Nephron progenitor cell (in vitro differentiated cells): ENCODE data around the gene ZNF616.

ENCODE experiments used
- DNase-seq: peaks from one replicate; pipeline ENCODE4 v3.0.0; 2021
- H3K27ac Mint-ChIP-seq: 2 replicates; pipeline ENCODE4 v1.8.0; 2021; ENCODE audit warnings: mild to moderate bottlenecking, moderate library complexity, mixed read lengths
- H3K27me3 Mint-ChIP-seq: 2 replicates; pipeline ENCODE4 v1.8.0; 2021; ENCODE audit warnings: mild to moderate bottlenecking, low read depth, mixed read lengths; ENCODE audit not compliant: poor library complexity
- H3K36me3 Mint-ChIP-seq: 2 replicates; pipeline ENCODE4 v1.8.0; 2021; ENCODE audit warnings: low read depth, mixed read lengths
- H3K4me1 Mint-ChIP-seq: 2 replicates; pipeline ENCODE4 v1.8.0; 2021; ENCODE audit warnings: mixed read lengths
- H3K4me3 Mint-ChIP-seq: 2 replicates; pipeline ENCODE4 v1.8.0; 2021; ENCODE audit warnings: mild to moderate bottlenecking, moderate library complexity, mixed read lengths
- H3K9me3 Mint-ChIP-seq: 2 replicates; pipeline ENCODE4 v1.8.0; 2021; ENCODE audit warnings: mild to moderate bottlenecking, moderate library complexity, mixed read lengths
- CTCF ChIP-seq: fragments of 200-600 bp; sonication (generic); IDR thresholded peaks from 2 replicates; pipeline ENCODE4 v1.5.0; 2021; ENCODE audit warnings: antibody characterized with exemption

ZNF616 gene

GRCh38 chr19:52142001-52142595, 2.4 kb upstream of the ZNF616 start:
- Mint-ChIP-seq H3K4me1 (peaks cover 24% of the 10 kb centered on the region), H3K36me3 (peaks cover 57% of the 10 kb centered on the region), H3K27ac (no peak overlapping the region), H3K9me3 (peaks cover 77% of the 10 kb centered on the region), H3K27me3 (peaks cover 12% of the 10 kb centered on the region), H3K4me3 (no peak overlapping the region)
- no peak for TF ChIP-seq CTCF
- no peak for DNase-seq

GRCh38 chr19:52141203-52141602, 1.5 kb upstream of the ZNF616 start:
- peak overlapping the region; percentile 30 for H3K4me3 Mint-ChIP-seq
- peaks cover 24% of the 10 kb centered on the region for H3K4me1 Mint-ChIP-seq
- no peak for DNase-seq
- peaks cover 58% of the 10 kb centered on the region for H3K36me3 Mint-ChIP-seq
- peaks cover 15% of the 10 kb centered on the region for H3K27me3 Mint-ChIP-seq
- H3K27ac Mint-ChIP-seq: peak overlapping the region; percentile 66
- no peak for TF ChIP-seq CTCF
- H3K9me3 Mint-ChIP-seq: peaks cover 78% of the 10 kb centered on the region

- DNase-seq: peak; percentile 98
- peaks cover 65% of the 10 kb centered on the region for H3K36me3 Mint-ChIP-seq
- peak overlapping the region; percentile 99 for H3K27ac Mint-ChIP-seq
- peaks cover 13% of the 10 kb centered on the region for H3K27me3 Mint-ChIP-seq
- H3K4me3 Mint-ChIP-seq: peak overlapping the region; percentile 97
- peaks cover 24% of the 10 kb centered on the region for H3K4me1 Mint-ChIP-seq
- H3K9me3 Mint-ChIP-seq: peaks cover 81% of the 10 kb centered on the region
- no peak for TF ChIP-seq CTCF
Observed at GRCh38 chr19:52140032-52140710, 433 bp upstream of the ZNF616 start.

GRCh38 chr19:52138983-52139251, 821 bp downstream of the ZNF616 start:
- Mint-ChIP-seq H3K36me3 (peaks cover 72% of the 10 kb centered on the region), H3K4me3 (peak overlapping the region; percentile 97), H3K4me1 (peaks cover 24% of the 10 kb centered on the region), H3K27me3 (peaks cover 13% of the 10 kb centered on the region), H3K27ac (peak overlapping the region; percentile 99), H3K9me3 (peaks cover 84% of the 10 kb centered on the region)
- TF ChIP-seq CTCF: no peak
- DNase-seq: no peak

- Mint-ChIP-seq H3K9me3 (peaks cover 89% of the 10 kb centered on the region), H3K36me3 (peaks cover 77% of the 10 kb centered on the region), H3K4me3 (peak overlapping the region; percentile 97), H3K27me3 (peaks cover 13% of the 10 kb centered on the region), H3K4me1 (peaks cover 24% of the 10 kb centered on the region), H3K27ac (peak overlapping the region; percentile 99)
- TF ChIP-seq CTCF: no peak
- peak; percentile 46 for DNase-seq
Observed at GRCh38 chr19:52138278-52138982, 1.3 kb downstream of the ZNF616 start.
